Kidney glomerular epithelial cell (primary cell): ENCODE measurements around the gene IL32.

Source experiments
- DNase-seq: peaks from one replicate; lab custom pipeline; 2025; lab: John Stamatoyannopoulos, UW

IL32 gene

DNA sequence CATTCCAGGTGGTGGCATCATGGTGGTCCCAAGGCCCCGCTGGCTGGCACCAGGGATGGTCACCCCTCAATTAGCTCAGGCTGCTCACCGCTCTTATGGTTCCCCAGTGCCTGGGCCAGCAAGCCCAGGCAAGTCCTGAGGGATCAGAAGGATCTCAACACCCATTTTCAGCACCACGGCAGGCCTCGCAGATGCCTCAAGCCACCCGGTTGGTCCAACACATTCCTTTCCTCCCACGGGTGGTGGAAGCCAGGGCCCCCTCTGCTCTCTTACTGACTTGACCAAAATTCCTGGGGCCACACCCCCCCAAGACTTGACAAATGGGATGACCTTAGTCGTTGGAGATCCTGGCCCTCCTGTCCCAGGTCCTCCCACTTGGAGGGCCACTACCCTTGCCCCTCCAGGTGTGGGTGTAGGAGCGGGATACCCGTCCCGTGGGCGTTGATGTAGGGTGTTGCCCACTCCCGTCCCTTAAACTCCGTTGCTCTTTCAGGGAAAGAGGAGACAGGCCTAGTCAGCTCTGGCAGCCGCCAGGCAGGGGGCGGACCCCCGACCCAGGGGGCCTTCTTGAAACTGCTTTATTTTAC, 52.9 kb downstream of the IL32 start:
- no peak for DNase-seq

GRCh38 chr16:3118846-3119245, 53.4 kb downstream of the IL32 start:
- DNase-seq = no peak
